ENCODE results near the gene USP6NL.

USP6NL gene

GRCh38 chr10:11407939-11408338 lies 203.5 kb downstream of the USP6NL start:
- no peak for DNase-seq

GRCh38 chr10:11406746-11407145 lies 204.7 kb downstream of the USP6NL start:
- no peak for DNase-seq

GRCh38 chr10:11404901-11405300 lies 206.5 kb downstream of the USP6NL start:
- no peak for DNase-seq
